GM12892 (cell line): ENCODE data around the gene PRSS56.

Source experiments
- DNase-seq: peaks from one replicate; pipeline ENCODE4 v3.0.0; 2011; ENCODE audit not compliant: insufficient read length
- FAIRE-seq: peaks from 2 replicates; lab custom pipeline; 2011; peaks lifted over from hg19 to GRCh38; lab: Jason Lieb, UNC
- POLR2A ChIP-seq: IDR thresholded peaks from 2 replicates; pipeline ENCODE4 v1.6.1; 2011; ENCODE audit warnings: low read depth, low read length, control low read depth
- POLR2AphosphoS5 ChIP-seq: IDR thresholded peaks from 2 replicates; pipeline ENCODE4 v1.6.1; 2011; ENCODE audit warnings: low read depth, low read length, control low read depth
- TAF1 ChIP-seq: IDR thresholded peaks from 2 replicates; pipeline ENCODE4 v1.6.1; 2011; ENCODE audit warnings: low read depth, mild to moderate bottlenecking, control low read depth, low read length, borderline replicate concordance

PRSS56 gene

GRCh38 chr2:232573042-232573441 is 52.9 kb downstream of the PRSS56 start:
- no peak for DNase-seq
- no peak for FAIRE-seq
- TF ChIP-seq POLR2A, result no peak
- no peak for TF ChIP-seq TAF1
- TF ChIP-seq POLR2AphosphoS5, result no peak

- no peak for TF ChIP-seq POLR2AphosphoS5
- no peak for TF ChIP-seq TAF1
- TF ChIP-seq POLR2A, result no peak
- no peak for FAIRE-seq
- DNase-seq, result no peak
Measured at GRCh38 chr2:232573771-232574435, 53.7 kb downstream of the PRSS56 start.

GRCh38 chr2:232574674-232575403 is 54.7 kb downstream of the PRSS56 start:
- FAIRE-seq (no peak), DNase-seq (no peak)
- TF ChIP-seq POLR2A (no peak), POLR2AphosphoS5 (no peak)
